Smooth muscle cell (in vitro differentiated cells): ENCODE data around the gene SH3TC2. TPM values are rescaled to one million over a fixed set of nuclear protein-coding genes. Genes with fewer than 3 reads are reported as not detected.

Experiments
- DNase-seq: peaks from one replicate; lab custom pipeline; 2025; ENCODE audit not compliant: unreplicated experiment; lab: John Stamatoyannopoulos, UW
- H2AFZ ChIP-seq: fragments of 200-600 bp; sonication (generic); 2 replicates; pipeline ENCODE4 v1.6.0; 2016; ENCODE audit warnings: antibody characterized with exemption, low read depth, mild to moderate bottlenecking
- H3F3A ChIP-seq: fragments of 200-600 bp; sonication (generic); 2 replicates; pipeline ENCODE4 v1.6.0; 2017; ENCODE audit warnings: antibody characterized with exemption, low read depth
- H3K27ac ChIP-seq: fragments of 200-600 bp; sonication (generic); 2 replicates; pipeline ENCODE4 v1.5.1; 2016; ENCODE audit warnings: low read depth, mild to moderate bottlenecking
- H3K27me3 ChIP-seq: fragments of 200-600 bp; sonication (generic); 2 replicates; pipeline ENCODE4 v1.6.1; 2016; ENCODE audit warnings: low read depth, mild to moderate bottlenecking
- H3K36me3 ChIP-seq: fragments of 200-600 bp; sonication (generic); 2 replicates; pipeline ENCODE4 v1.5.1; 2016; ENCODE audit warnings: low read depth
- H3K4me1 ChIP-seq: fragments of 200-600 bp; sonication (generic); 2 replicates; pipeline ENCODE4 v1.5.1; 2016; ENCODE audit warnings: low read depth
- H3K4me2 ChIP-seq: fragments of 200-600 bp; sonication (generic); 2 replicates; pipeline ENCODE4 v1.6.0; 2016; ENCODE audit warnings: mild to moderate bottlenecking
- H3K4me3 ChIP-seq: fragments of 200-600 bp; sonication (generic); 2 replicates; pipeline ENCODE4 v1.5.1; 2016; ENCODE audit warnings: mild to moderate bottlenecking
- H3K79me2 ChIP-seq: fragments of 200-600 bp; sonication (generic); 2 replicates; pipeline ENCODE4 v1.6.0; 2016; ENCODE audit warnings: low read depth, mild to moderate bottlenecking
- H3K9ac ChIP-seq: fragments of 200-600 bp; sonication (generic); 2 replicates; pipeline ENCODE4 v1.6.0; 2016; ENCODE audit warnings: low read depth
- H3K9me3 ChIP-seq: fragments of 200-600 bp; sonication (generic); replicated peaks from 2 replicates; pipeline ENCODE4 v1.5.1; 2016; ENCODE audit warnings: low read depth
- H4K20me1 ChIP-seq: fragments of 200-600 bp; sonication (generic); 2 replicates; pipeline ENCODE4 v1.6.0; 2016; ENCODE audit warnings: low read depth
- WGBS: methylation state at CpG from one replicate; pipeline ENCODE4 v1.1.7; 2016; ENCODE audit warnings: low lambda C conversion rate; 5-methylcytosine and 5-hydroxymethylcytosine counted together
- polyA plus RNA-seq: library from polyadenylated mRNA; unstranded; fragments of >200 nt; fragmentation: Nextera tagmentation; extraction: Ambion mirVana; gene quantifications from 2 replicates; pipeline ENCODE4 v1.2.1, GENCODE V29; 2016
- total RNA-seq: library from RNA; depleted of rRNA; stranded (reverse); fragments of >200 nt; gene quantifications from 2 replicates; pipeline ENCODE4 v1.2.3, GENCODE V29; 2014
- TF ChIP-seq, protein P1 (sequence below): fragments of 200-600 bp; sonication (generic); IDR thresholded peaks from 2 replicates; pipeline ENCODE4 v1.5.1; 2017; ENCODE audit warnings: borderline replicate concordance, mild to moderate bottlenecking, antibody characterized with exemption; ENCODE audit not compliant: insufficient read depth, poor library complexity, severe bottlenecking

Gene SH3TC2
- total and polyA plus RNA-seq, 2 experiments from 2014 or later, result 0.31 to 0.46 TPM

DNA sequence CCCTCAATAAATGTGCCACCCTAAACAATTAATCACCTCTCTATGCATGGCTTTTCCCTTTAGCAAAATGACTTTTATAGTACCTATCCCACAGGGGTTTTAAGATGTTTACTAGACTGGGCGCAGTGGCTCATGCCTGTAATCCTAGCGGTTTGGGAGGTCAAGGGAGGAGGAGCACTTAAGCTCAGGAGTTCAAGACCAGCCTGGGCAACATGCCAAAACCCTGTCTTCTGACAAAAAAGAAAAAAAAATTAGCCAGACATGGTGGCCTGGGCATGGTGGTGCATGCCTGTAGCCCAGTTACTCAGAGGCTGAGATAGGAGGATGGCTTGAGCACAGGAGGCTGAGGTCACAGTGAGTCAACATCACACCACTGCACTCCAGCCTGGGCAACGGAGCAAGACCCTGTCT, 13.5 kb downstream of the SH3TC2 start:
- Histone ChIP-seq H3K27me3 (no peaks in the 10 kb centered on the region), H3K36me3 (no peaks in the 10 kb centered on the region), H3K4me3 (no peak overlapping the region), H3K4me2 (no peak overlapping the region), H3K27ac (no peak overlapping the region), H3F3A (no peaks in the 10 kb centered on the region), H3K9ac (no peak overlapping the region), H4K20me1 (no peaks in the 10 kb centered on the region), H3K9me3 (no peaks in the 10 kb centered on the region), H2AFZ (no peak overlapping the region), H3K4me1 (no peaks in the 10 kb centered on the region), H3K79me2 (no peaks in the 10 kb centered on the region)
- 92% methylated on average over 3 of the region's 3 CpGs for WGBS
- TF ChIP-seq, protein P1, sequence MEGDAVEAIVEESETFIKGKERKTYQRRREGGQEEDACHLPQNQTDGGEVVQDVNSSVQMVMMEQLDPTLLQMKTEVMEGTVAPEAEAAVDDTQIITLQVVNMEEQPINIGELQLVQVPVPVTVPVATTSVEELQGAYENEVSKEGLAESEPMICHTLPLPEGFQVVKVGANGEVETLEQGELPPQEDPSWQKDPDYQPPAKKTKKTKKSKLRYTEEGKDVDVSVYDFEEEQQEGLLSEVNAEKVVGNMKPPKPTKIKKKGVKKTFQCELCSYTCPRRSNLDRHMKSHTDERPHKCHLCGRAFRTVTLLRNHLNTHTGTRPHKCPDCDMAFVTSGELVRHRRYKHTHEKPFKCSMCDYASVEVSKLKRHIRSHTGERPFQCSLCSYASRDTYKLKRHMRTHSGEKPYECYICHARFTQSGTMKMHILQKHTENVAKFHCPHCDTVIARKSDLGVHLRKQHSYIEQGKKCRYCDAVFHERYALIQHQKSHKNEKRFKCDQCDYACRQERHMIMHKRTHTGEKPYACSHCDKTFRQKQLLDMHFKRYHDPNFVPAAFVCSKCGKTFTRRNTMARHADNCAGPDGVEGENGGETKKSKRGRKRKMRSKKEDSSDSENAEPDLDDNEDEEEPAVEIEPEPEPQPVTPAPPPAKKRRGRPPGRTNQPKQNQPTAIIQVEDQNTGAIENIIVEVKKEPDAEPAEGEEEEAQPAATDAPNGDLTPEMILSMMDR, result no peak
- no peak for DNase-seq

DNA sequence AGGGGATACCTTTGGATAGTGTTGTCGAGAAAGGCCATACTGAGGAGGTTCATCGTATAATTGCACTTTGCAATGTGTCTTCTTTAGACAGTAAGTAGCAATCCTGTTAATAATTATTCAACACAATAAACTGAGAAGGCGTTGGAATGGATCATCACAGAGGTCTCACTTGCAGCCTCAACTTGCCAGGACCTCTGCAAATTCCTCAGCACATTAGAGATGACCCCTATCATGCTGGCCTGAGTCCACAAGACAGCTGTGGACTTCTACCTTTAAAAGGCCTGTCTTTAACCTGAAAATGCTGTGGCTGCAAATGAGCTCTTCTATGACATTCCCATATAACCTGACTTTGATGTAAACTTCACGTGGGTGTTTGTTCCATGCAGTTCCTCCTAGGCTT, 14.1 kb downstream of the SH3TC2 start:
- no peaks in the 10 kb centered on the region for H3K36me3 ChIP-seq
- no peaks in the 10 kb centered on the region for H3K79me2 ChIP-seq
- H3K27ac ChIP-seq, result no peak overlapping the region
- H3K4me3 ChIP-seq, result no peak overlapping the region
- H3K9ac ChIP-seq, result no peak overlapping the region
- H2AFZ ChIP-seq, result no peak overlapping the region
- no peaks in the 10 kb centered on the region for H3K27me3 ChIP-seq
- TF ChIP-seq, protein P1, result no peak
- H3F3A ChIP-seq, result no peaks in the 10 kb centered on the region
- no peak overlapping the region for H3K4me2 ChIP-seq
- H3K9me3 ChIP-seq, result no peaks in the 10 kb centered on the region
- no peaks in the 10 kb centered on the region for H3K4me1 ChIP-seq
- 90% methylated on average over 4 of the region's 4 CpGs for WGBS
- no peaks in the 10 kb centered on the region for H4K20me1 ChIP-seq
- no peak for DNase-seq

DNA sequence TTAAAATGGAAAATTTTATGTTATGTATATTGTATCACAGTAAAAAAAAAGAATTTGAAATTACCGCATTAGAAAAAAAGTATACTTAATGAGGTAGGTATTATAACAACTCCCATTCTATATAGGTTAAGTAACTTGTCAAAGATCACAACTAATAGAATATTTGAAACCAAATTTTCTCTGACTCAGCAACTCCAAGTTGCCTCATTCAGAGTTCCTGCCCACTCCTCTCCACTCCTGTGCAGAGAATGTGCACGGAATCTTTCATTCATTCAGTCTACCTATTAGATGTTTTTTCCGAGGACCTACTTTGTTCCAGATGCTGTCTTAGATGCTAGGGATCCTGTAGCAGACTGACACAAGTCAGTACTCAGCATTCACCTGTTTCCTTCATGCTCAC, 15.4 kb downstream of the SH3TC2 start:
- H3K27ac ChIP-seq, result no peak overlapping the region
- TF ChIP-seq, protein P1, result no peak
- no peak overlapping the region for H3K4me3 ChIP-seq
- no peak for DNase-seq
- no peaks in the 10 kb centered on the region for H3K79me2 ChIP-seq
- WGBS, result 93% methylated on average over 3 of the region's 3 CpGs
- no peaks in the 10 kb centered on the region for H3F3A ChIP-seq
- no peaks in the 10 kb centered on the region for H3K27me3 ChIP-seq
- H3K9ac ChIP-seq, result no peak overlapping the region
- H3K36me3 ChIP-seq, result no peaks in the 10 kb centered on the region
- no peak overlapping the region for H3K4me2 ChIP-seq
- H4K20me1 ChIP-seq, result no peaks in the 10 kb centered on the region
- H3K9me3 ChIP-seq, result no peaks in the 10 kb centered on the region
- H3K4me1 ChIP-seq, result no peaks in the 10 kb centered on the region
- no peak overlapping the region for H2AFZ ChIP-seq

DNA sequence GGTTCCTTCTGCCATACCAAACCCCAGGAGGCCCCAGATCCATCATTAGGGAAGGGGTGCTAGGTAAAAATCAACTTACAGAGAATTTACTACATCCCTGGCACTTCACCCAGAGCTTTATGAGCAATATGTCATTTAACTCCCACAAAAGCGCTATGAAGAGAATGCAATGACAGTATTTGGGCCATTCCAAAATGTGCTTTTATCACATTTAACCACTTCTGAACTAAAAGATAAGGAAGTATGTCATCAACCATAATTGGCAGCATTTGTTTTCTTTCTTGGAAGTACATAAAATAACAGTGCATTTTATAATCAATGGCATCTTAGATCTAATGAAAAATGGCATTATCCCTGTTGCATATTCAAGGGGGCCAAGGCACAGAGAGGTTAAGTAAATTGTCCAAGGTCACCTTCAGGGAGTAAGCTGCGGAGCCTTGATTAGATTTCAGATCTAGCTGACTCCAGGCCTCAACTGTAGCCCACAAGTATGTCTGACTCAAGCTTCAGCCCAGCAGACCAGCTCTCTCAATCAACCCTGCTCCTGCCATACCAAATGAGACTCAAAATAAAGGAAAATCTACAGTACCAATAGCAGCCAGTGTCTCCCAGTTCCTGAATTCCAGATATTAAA, 16.5 kb downstream of the SH3TC2 start:
- no peaks in the 10 kb centered on the region for H4K20me1 ChIP-seq
- H3K4me3 ChIP-seq, result no peak overlapping the region
- H3K4me1 ChIP-seq, result no peaks in the 10 kb centered on the region
- H3K27me3 ChIP-seq, result no peaks in the 10 kb centered on the region
- H3K9me3 ChIP-seq, result no peaks in the 10 kb centered on the region
- H3K36me3 ChIP-seq, result no peaks in the 10 kb centered on the region
- WGBS, result 33% methylated on average over 2 of the region's 2 CpGs
- no peak overlapping the region for H3K9ac ChIP-seq
- H3K4me2 ChIP-seq, result peak overlapping the region; percentile 23
- no peak overlapping the region for H2AFZ ChIP-seq
- H3K79me2 ChIP-seq, result no peaks in the 10 kb centered on the region
- TF ChIP-seq, protein P1, result no peak
- DNase-seq, result no peak
- H3F3A ChIP-seq, result no peaks in the 10 kb centered on the region
- peak overlapping the region; percentile 9 for H3K27ac ChIP-seq
